DMS 273 (cell line): ENCODE data around the gene LIPC.
A peak's percentile ranks its signal among the peaks of the same experiment; 100 is the strongest.

Experiments
- DNase-seq: peaks from one replicate; lab custom pipeline; 2025; ENCODE audit not compliant: unreplicated experiment; lab: John Stamatoyannopoulos, UW

LIPC gene

GRCh38 chr15:58572521-58572920, 140.7 kb downstream of the LIPC start:
- DNase-seq, result no peak

GRCh38 chr15:58573270-58573669, 141.5 kb downstream of the LIPC start:
- DNase-seq, result no peak

- DNase-seq, result no peak
Measured at GRCh38 chr15:58574631-58575030, 142.8 kb downstream of the LIPC start.

- DNase-seq, result no peak
Measured at GRCh38 chr15:58575045-58575786, 143.4 kb downstream of the LIPC start.

- DNase-seq, result no peak
Measured at GRCh38 chr15:58576657-58577056, 144.9 kb downstream of the LIPC start.

- DNase-seq, result no peak
Measured at GRCh38 chr15:58582160-58582559, 150.4 kb downstream of the LIPC start.

- DNase-seq, result no peak
Measured at GRCh38 chr15:58583171-58583908, 151.5 kb downstream of the LIPC start.

- no peak for DNase-seq
Measured at GRCh38 chr15:58584789-58585461, 153.1 kb downstream of the LIPC start.

- no peak for DNase-seq
Measured at GRCh38 chr15:58585693-58586443, 154.1 kb downstream of the LIPC start.

GRCh38 chr15:58587486-58587885, 155.7 kb downstream of the LIPC start:
- no peak for DNase-seq

- peak; percentile 4 for DNase-seq
Measured at GRCh38 chr15:58588096-58588495, 156.3 kb downstream of the LIPC start.

- DNase-seq, result no peak
Measured at GRCh38 chr15:58589047-58589446, 157.3 kb downstream of the LIPC start.

- DNase-seq, result no peak
Measured at GRCh38 chr15:58590236-58590635, 158.4 kb downstream of the LIPC start.

- no peak for DNase-seq
Measured at GRCh38 chr15:58590926-58591325, 159.1 kb downstream of the LIPC start.

GRCh38 chr15:58593870-58594269, 162.1 kb downstream of the LIPC start:
- DNase-seq, result no peak

GRCh38 chr15:58594898-58595297, 163.1 kb downstream of the LIPC start:
- DNase-seq, result no peak

GRCh38 chr15:58595516-58596263, 163.9 kb downstream of the LIPC start:
- DNase-seq, result no peak

- DNase-seq, result no peak
Measured at GRCh38 chr15:58597943-58598828, 166.4 kb downstream of the LIPC start.

- DNase-seq, result no peak
Measured at GRCh38 chr15:58598829-58599210, 167.0 kb downstream of the LIPC start.

GRCh38 chr15:58602823-58603222, 171.0 kb downstream of the LIPC start:
- no peak for DNase-seq
